GM19238 (cell line): ENCODE measurements around the gene RPL27.
A peak's percentile ranks its signal among the peaks of the same experiment; 100 is the strongest.
"Not testable (repeated sequence)": the region's sequence is repeated elsewhere in the genome, so short reads cannot be mapped to it uniquely, and the experiment has no call there.

ENCODE experiments used
- DNase-seq: peaks from one replicate; pipeline ENCODE4 v3.0.0; 2011; ENCODE audit warnings: low spot score; ENCODE audit not compliant: insufficient read length

Gene RPL27

DNA sequence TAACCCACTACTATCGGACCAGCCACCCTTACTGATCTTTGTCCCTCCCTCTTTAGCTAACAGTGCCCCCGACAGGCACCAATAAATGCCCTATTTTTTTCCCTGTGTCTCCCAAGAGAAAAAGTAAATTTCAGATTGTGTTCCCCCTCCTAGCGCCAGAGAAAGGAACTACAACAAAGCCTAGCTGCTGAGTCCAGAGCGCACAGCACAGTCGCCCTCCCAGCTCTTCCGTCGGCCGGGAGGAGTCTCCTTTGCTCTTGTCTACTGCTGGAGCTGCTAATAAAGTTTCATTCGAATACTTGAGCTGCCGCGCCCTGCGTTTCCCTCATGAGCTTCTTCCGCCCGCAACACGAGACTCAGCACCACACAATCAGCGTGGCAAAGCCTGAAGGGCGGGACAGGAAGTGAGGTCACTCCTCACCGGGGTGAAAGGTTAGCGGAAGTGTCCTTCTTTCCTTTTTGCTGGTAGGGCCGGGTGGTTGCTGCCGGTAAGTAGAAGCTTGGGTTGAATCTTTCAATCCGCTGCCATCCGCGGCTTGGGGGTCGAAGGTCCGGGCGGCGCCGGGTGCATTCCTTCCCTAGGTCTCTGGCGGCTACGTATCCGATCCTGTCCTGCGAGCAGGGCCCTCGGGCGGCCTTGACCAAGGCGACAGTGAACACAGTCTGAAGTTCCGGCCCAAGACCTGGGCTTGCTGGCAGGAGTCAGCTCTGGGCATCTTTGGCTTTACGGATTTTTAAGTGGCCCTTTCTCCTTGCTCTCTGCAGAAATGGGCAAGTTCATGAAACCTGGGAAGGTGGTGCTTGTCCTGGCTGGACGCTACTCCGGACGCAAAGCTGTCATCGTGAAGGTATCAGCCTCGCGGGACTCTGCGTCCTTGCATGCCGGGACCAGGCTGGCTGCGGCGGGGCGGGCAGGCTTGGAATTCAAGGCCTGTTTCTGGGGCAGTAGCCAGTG lies at the start of gene RPL27:
RPL27 (plus strand) TSS at position 436 of the 955 bp plus-strand sequence; CDS start at position 768, 332 bp downstream.
- peak; percentile 90 for DNase-seq

DNA sequence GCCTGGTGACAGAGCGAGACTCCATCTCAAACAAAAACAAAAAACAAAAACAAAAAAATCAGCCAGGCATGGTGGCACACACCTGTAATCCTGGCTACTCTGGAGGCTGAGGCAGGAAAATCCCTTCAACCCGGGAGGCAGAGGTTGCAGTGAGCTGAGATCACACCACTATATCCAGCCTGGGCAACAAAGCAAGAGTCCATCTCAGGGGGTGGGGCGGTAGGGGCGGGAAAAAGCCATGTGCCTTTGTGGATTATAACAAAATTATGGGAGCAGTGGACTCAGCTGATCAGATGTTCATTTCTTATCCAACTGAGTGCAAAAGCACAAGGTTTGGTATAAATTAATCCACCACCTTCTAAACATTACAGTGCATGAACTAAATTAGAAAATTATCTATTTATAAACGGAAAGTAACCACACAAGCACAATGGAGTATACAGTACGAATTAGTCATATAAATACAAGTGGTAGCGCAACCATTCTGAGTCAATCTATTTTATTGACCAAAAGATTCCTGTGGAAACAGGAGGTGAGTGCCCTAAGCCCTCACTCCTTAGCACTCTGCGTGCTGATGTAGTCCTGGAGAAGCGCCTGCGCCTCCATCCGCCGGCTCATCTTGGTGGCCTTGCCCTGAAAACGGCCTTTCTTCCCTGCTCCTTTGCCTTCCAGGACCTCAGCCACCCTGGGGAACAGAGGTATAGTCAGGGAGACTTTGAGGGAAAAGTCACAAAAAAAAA lies 48.0 kb upstream of the RPL27 start:
- DNase-seq, result no peak

DNA sequence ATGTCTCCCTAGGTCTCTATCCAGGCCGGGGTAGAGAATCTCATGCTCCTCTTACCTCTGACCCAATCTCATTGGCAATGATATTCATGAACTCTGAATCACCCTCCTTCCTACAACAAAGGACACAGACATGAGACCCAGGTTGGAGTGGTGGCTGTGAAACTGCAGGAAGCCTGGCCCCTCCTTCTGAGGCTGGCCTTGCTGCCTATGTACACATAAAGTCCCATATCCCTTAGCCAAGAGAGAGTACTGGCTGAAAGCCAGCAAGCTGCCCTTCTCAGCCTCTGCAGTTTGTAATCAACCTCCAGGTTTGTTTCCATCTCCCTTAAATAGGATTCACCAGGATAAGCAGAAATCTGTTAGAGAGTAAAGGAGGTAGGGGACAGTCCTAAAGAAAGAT lies 44.5 kb upstream of the RPL27 start:
- no peak for DNase-seq

DNA sequence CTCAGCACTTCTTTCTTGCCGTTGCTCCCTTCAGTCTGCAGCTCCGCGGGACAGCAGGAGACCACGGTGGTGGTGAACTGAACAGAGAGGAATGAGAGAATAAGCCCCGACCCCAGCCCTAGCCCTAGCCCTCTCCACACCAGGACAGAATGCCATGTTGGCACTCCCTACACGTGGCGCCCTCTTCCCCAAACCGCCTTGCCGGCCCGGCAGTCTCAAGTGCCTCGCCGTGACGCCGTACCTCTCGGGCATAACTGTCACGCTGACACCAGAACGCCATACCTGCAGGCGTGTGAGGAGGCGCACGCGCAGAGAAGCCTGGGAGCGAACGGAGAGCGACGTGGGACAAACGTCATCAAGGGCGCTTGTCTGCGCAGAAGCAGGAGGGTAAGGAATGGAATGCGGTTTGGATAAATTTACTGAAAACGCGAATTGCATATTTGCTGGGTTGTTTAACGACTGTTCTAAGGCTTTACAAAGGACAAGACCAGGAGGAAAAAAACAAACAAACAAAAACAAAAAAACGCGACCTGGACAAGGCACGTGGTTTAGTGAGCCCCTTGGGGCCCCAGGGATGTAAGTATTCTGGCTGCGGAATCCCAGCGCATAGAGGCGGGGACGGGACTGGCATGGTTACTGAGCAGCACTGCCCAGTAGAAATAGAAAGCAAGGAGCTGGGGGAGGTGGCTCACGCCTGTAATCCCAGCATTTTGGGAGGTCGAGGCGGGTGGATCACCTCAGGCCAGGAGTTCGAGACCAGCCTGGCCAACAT lies 33.9 kb upstream of the RPL27 start, which contains the start of gene AARSD1:
AARSD1 (minus strand) TSS at position 294 of the 772 bp plus-strand sequence; CDS start at position 280, 14 bp downstream.
- DNase-seq, result peak; percentile 82

DNA sequence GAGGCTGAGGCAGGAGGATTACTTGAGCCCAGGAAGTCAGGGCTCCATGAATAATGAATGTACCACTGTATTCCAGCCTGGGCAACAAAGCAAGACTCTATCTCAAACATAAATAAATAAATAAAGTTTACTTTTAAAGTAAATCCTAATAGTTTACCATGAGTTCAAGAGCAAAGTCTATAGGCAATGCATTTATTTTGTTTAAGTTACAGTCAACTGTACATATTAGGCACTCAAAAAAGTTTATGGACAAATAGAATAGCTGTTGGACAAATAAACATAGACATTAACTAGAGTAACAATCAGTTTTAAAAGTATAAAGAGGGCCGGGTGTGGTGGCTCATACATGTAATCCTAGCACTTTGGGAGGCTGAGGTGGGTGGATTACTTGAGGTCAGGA lies 30.3 kb upstream of the RPL27 start:
- DNase-seq, result no peak

DNA sequence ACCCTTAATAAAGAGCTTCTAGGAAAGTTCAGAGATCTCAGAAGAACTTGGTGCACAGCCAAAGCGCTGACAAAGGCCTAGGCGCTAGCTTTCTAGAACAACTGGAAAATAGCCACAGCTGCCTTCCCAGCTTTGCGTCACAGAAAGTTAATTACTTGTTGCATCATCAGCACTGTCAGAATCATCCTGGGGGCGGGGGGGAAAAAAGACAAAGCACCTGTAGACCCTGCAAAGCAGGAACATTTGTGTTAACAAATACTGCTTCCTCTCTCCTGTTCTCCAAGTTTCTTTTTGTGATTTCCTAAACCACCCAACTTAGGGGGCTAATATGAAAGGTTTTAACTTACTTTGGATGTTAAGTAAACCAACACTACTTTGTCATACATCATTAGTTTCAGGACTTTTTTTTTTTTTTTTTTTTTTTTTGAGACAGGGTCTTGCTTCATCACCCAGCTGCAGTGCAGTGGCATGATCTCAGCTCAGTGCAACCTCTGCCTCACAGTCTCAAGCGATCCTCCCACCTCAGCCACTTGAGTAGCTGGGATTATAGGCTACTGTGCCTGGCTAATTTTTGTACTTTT lies 29.1 kb upstream of the RPL27 start:
- no peak for DNase-seq

DNA sequence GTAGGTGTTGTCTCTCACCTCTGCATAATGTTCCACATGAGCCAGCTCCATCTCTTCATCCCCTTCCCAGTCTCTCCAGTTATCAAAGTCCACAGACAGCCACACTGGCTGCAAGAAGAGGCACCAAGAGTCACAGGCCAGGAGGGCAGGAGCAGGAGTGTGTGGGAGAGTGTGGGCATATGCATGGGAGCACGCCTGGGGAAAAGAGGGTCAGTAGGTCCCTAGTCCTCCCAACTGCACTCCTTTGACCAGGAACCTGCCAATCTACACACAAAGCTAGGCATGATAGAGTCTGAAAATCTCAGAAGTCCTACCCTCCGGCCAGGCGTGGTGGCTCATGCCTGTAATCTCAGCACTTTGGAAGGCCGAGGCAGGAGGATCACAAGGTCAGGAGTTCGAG lies 26.6 kb upstream of the RPL27 start:
- no peak for DNase-seq

DNA sequence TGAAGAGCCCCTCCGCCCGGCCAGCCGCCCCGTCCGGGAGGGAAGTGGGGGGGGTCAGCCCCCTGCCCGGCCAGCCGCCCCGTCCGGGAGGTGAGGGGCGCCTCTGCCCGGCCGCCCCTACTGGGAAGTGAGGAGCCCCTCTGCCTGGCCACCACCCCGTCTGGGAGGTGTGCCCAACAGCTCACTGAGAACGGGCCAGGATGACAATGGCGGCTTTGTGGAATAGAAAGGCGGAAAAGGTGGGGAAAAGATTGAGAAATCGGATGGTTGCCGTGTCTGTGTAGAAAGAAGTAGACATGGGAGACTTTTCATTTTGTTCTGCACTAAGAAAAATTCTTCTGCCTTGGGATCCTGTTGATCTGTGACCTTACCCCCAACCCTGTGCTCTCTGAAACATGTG lies 24.9 kb upstream of the RPL27 start:
- not testable (repeated sequence) for DNase-seq

DNA sequence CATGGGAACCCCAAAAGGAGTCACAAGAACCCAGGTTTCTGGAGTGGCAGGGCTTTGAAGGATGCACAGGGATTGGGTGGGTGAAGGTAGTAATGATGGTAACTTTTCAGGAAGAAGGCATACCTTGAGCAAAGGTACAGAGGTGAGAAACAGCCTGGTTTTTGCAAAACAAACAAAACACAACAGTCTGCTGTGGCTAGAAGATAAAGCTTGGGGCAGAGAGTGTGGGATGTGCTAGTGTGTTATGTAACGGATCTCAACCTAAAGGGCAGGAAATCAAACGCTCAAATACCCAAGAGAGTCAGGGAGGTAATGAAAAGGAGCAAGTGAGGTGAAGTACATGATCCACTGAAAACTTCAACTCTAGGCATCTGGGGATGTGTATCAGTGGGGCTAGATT lies 23.0 kb upstream of the RPL27 start:
- no peak for DNase-seq

DNA sequence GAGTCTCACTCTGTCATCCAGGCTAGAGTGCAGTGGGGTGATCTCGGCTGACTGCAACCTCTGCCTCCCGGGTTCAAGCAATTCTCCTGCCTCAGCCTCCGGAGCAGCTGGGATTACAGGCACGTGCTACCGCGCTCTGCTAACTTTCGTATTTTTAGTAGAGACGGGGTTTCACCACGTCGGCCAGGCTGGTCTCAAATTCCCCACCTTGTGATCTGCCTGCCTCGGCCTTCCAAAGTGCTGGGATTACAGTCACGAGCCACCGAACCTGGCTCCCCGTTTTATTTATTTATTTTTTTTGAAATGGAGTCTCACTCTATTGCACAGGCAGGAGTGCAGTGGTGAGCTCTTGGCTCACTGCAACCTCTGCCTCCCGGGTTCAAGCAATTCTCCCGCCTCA lies 22.5 kb upstream of the RPL27 start:
- DNase-seq, result not testable (repeated sequence)

DNA sequence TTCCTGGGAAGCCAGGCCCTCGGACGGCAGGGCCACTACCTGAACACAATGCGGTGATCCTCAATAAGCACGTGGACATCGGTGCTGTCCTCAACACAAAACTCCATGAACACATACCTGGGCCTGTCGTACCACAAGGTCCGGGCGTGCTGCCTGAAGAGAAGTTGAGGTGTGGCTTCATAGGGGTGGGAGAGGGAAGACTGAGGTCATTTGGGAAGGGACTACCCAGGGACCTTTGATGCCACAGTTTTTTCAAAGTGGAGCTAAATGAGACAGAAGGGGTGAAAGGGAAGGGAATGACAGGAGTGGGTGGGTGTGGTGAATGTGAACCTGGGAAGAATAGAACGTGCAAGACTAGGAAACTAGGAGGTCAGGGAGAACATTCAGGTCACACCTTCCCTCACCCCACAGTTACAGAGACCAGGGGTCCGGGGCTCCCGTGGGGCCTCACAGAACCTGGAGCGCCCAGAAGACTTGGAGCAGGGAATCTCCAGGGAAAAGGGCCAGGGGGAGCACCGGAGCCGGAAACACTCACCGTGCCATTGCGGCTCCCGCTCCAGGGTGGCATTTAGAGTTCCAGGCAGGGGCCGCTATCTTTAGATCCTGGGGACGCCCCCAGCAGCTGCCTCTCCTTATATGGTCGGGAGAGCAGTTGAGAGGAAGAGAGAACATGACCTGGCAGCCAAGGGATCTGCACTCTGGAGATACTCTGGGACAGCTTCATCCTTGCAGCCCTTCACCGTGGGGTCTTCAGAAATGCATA lies 18.5 kb upstream of the RPL27 start, which contains the start of gene PTGES3L:
PTGES3L (minus strand) TSS at position 570 of the 763 bp plus-strand sequence; CDS start at position 543, 27 bp downstream.
- peak; percentile 62 for DNase-seq

DNA sequence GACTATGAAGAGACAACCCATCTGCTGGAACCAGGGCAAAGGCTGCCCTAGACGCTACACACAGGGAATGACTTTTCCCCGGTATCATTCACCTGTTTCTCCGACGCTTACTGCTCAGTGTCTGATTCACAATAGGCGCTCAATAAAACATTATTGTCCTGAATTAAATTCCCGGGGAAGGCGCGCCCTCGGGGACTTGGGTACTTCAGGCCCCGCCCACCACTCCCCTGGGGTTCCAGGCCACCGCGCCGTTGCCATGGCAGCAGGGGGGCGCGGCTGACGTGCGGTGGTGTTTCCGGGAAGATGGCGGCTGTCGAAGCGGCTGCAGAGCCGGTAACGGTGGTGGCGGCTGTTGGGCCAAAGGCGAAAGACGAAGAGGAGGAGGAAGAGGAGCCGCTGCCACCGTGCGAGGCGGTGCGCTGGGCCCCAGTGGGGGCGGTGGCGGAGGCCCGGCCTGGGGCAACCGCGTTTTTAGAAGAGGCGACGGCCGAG lies 17.9 kb upstream of the RPL27 start, which contains the start of gene RUNDC1:
RUNDC1 (plus strand) TSS at position 292 of the 492 bp plus-strand sequence; CDS start at position 304, 12 bp downstream.
- peak; percentile 91 for DNase-seq

DNA sequence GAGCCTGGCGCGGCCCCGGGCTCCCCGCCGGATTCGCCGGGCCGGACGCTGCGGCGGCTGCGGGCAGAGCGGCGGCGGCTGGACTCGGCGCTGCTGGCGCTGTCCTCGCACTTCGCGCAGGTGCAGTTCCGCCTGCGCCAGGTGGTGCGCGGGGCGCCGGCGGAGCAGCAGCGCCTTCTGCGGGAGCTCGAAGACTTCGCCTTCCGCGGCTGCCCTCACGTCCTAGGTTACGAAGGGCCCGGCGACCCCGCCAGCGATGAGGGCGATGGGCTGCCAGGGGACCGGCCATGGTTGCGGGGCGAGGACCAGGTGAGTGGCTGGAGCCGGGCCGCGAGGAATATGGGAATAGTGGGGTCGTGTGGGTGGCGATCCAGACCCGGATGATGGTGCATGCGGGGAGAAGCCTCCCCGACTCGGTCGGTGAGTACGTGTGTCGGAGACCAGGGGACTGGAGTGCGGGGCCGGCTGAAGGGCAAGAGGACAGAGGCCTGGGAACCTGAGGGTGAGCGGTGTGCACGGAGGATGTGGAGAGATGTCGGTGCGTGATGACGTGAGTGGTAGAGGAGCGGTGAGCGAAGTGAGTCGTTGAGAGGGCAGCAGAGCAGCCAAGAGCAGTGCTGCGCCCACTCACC lies 17.3 kb upstream of the RPL27 start:
- peak; percentile 52 for DNase-seq

DNA sequence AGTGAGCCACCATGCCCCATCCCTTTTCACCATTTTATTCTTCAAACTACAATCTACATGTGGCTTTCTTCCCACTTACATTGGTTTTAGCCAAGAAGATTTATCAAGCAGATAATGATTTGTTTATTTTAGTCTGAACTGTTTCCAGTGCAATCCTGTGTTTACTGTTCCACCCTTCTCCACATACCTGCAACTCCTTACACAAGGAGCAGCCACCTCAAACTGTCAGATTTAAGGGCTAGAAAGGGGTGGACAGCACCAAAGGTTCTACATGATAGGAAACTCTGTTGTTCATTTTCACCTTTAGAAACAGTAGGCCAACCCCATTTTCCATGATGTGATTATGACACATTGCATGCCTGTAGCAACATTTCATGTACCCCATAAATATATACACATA lies 16.0 kb upstream of the RPL27 start:
- DNase-seq, result no peak

DNA sequence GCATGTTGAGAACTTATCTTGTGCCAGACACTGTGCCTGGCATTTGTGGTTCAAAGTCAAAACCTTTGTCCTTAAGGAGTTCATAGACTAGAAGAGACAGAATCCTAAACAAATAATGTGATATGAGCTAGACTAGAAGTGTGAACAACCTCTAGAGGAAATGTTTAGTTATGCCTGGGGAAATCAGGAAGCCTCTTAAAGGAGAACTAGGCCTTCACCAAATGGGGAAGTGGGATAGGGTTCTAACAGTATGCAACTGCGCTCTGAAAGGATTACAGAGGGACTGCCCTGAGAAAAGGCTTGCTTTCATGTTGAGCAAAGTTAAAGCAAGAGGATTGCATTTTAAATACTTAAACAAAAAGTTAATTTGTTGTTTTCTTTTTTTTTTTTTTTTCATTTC lies 13.0 kb upstream of the RPL27 start:
- DNase-seq, result peak; percentile 71

DNA sequence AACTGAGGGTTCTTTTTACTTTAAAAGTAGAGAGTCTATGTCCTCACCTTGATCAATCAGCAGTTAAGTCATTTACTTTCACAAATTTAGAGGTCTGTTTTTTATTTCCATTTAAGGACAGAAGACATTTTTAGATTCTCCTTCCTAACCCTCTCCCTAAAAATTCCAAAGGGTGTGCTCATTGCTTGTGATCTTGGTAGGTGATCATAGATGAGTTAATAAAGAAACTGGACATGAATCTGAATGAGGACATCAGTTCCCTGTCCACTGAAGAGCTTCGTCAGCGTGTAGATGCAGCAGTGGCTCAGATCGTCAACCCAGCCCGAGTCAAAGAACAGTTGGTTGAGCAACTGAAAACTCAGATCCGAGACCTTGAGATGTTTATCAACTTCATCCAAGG lies 9.1 kb upstream of the RPL27 start:
- no peak for DNase-seq

DNA sequence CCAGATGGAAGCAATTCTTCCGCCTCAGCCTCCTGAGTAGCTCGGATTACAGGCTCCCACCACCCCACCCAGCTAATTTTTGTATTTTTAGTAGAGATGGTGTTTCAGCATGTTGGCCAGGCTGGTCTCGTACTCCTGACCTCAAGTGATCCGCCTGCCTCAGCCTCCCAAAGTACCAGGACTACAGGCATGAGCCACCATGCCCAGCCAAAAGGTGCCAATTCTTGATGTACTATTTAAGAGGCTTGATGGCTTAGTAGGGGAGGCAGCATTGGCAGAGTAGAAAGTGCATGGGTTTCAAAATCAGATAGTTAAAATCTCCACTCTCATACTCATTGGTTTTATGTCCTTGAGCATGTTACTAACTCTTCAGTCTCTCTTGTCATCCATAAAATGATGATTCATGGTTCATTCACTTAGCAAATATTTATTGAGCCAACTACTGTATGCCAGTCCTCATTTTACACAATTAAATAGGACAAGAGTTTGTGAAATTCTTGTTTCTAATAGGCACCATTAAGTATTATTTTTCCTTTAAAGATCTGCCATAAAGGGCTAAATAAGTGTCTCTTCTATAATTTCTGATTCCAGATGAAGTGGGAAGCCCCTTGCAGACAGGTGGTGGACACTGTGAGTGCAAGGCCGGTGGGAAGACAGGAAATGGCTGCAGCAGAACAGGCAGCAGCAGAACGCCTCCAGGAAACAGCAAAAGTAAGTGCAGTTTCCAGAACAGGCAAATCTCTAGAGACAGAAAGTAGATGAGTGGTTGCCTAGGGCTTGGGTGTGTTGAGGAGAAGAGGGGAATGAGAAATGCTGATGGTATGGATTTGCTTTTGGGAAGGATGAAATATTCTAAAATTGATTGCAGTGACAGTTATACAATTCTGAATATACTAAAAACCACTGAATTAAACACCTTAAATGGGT lies 8.2 kb upstream of the RPL27 start:
- no peak for DNase-seq

DNA sequence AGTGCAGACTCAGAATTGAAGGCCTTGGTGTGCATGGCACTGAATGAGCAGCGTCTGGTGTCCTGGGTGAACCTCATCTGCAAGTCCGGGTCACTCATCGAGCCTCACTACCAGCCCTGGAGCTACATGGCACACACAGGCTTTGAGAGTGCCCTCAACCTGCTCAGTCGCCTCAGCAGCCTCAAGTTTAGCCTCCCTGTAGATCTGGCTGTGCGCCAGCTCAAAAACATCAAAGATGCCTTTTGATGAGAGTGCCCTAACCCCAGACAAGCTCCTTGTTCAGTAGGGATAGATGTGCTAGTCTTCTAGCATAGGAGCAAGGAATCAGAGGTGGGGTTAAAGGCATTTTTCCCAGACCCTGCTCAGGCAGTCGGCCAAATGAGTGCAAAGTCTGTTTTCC lies 6.7 kb upstream of the RPL27 start:
- no peak for DNase-seq
